Esophagus squamous epithelium (tissue), 5 donors: ENCODE data around the gene ST3GAL4. TPM values are rescaled to one million over a fixed set of nuclear protein-coding genes. Genes with fewer than 3 reads are reported as not detected.

Source experiments
- DNase-seq: peaks from one replicate; lab custom pipeline; 2025; lab: John Stamatoyannopoulos, UW
- H3K27ac ChIP-seq, 4 donors: fragments of 200-600 bp; sonication (generic); one replicate each; pipeline ENCODE4 v1.5.1; 2016 to 2019; ENCODE audit warnings: mild to moderate bottlenecking in 1 of 4
- H3K27me3 ChIP-seq, 4 donors: fragments of 200-600 bp; sonication (generic); 1 replicate in 3 of 4; 2 replicates in 1 of 4; pipeline versions ENCODE4 v1.5.1 to v1.6.0; 2017 to 2021; ENCODE audit warnings: antibody characterized with exemption in 1 of 4
- H3K36me3 ChIP-seq, 3 donors: fragments of 200-600 bp; sonication (generic); one replicate each; pipeline ENCODE4 v1.5.1; 2016 to 2019
- H3K4me1 ChIP-seq, 3 donors: fragments of 200-600 bp; sonication (generic); one replicate each; pipeline ENCODE4 v1.5.1; 2017 to 2019
- H3K4me3 ChIP-seq, 4 donors: fragments of 200-600 bp; sonication (generic); 1 replicate in 3 of 4; 2 replicates in 1 of 4; pipeline ENCODE4 v1.5.1; 2016 to 2019; ENCODE audit warnings: mild to moderate bottlenecking in 2 of 4, moderate library complexity in 1 of 4
- H3K9me3 ChIP-seq, 3 donors: fragments of 200-600 bp; sonication (generic); one replicate each; pipeline ENCODE4 v1.5.1; 2016 to 2019
- POLR2A ChIP-seq, 4 donors: fragments of 450-650 bp; IDR thresholded peaks; one replicate each; pipeline ENCODE4 v1.6.1; 2017; ENCODE audit warnings: antibody characterized with exemption in 4 of 4, mild to moderate bottlenecking in 4 of 4, moderate library complexity in 3 of 4
- WGBS, 2 donors: methylation state at CpG; one replicate each; pipeline ENCODE4 v1.1.5; 2018; 5-methylcytosine and 5-hydroxymethylcytosine counted together
- intact Hi-C: fragments of 100-400 bp; cut with DNase I; formaldehyde crosslinking; loops from one replicate; pipeline ENCODE4 v1.15.0; 2022
- total RNA-seq, 4 donors: library from RNA; depleted of rRNA; stranded (reverse); fragments of >200 nt; gene quantifications; one replicate each; pipeline ENCODE4 v1.1.0, GENCODE V29; 2016
- TF ChIP-seq, protein P1 (sequence below), 6 experiments: fragments of 450-650 bp in 4 of 6; fragments of 200-600 bp in 2 of 6; sonication (generic) in 2 of 6; IDR thresholded peaks; one replicate each; pipeline ENCODE4 v1.5.1; 2016 to 2019; ENCODE audit warnings: antibody characterized with exemption in 6 of 6, mild to moderate bottlenecking in 4 of 6, moderate library complexity in 4 of 6
- donor health status: DM: yes; HTN: yes; CAD: no.

Gene ST3GAL4
- total RNA-seq, 4 donors from 2014 or later = 31.0 to 110 (median 51.2) TPM

DNA sequence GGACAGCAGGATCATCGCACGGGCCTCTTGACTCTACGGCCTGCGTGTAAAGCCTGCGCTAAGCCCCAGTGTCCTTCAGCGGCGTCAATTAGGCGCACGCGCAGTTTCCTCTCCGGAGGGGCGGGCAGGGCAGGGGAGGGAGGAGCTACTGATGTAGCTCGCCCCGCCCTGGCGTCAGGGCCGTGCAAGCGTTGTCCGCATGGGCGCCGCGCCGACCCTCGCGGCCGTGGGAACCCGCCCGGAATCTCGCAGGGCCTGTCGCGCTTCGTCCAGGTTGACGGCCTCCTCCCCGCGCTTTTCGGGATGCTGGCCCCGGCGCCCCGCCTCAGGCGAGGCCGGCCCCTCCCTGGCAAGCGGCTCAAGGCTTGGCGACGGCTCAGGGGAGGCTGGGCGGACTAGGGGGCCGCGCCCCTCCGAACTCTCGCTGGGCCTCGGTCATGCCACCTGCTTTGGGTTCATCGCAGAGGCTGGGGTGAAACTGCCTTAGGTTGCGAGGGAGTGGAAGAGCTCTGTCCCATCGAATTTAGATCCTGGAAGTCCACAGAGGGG is 61.1 kb downstream of the ST3GAL4 start:
- peaks cover 29 to 89% (median 33%) of the 10 kb centered on the region in 3 donors for H3K4me1 ChIP-seq
- H3K9me3 ChIP-seq = no peaks in the 10 kb centered on the region
- H3K27ac ChIP-seq = peak overlapping the region; percentile 68 to 92 (median 87)
- TF ChIP-seq POLR2A (IDR thresholded peaks at IDR 0.05) = peak in 2 of 4 donors; percentile 24 to 40
- TF ChIP-seq, protein P1, sequence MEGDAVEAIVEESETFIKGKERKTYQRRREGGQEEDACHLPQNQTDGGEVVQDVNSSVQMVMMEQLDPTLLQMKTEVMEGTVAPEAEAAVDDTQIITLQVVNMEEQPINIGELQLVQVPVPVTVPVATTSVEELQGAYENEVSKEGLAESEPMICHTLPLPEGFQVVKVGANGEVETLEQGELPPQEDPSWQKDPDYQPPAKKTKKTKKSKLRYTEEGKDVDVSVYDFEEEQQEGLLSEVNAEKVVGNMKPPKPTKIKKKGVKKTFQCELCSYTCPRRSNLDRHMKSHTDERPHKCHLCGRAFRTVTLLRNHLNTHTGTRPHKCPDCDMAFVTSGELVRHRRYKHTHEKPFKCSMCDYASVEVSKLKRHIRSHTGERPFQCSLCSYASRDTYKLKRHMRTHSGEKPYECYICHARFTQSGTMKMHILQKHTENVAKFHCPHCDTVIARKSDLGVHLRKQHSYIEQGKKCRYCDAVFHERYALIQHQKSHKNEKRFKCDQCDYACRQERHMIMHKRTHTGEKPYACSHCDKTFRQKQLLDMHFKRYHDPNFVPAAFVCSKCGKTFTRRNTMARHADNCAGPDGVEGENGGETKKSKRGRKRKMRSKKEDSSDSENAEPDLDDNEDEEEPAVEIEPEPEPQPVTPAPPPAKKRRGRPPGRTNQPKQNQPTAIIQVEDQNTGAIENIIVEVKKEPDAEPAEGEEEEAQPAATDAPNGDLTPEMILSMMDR (IDR thresholded peaks at IDR 0.05) = peak in 1 of 6 experiments; percentile 7
- H3K4me3 ChIP-seq = peak overlapping the region; percentile 26 to 63 (median 45)
- peaks cover 0 to 18% (median 0%) of the 10 kb centered on the region in 3 donors for H3K36me3 ChIP-seq
- WGBS, 2 donors = 51% methylated on average over 2 of the region's 52 CpGs; no CpG with 5 or more reads in 1 of the 2 donors
- H3K27me3 ChIP-seq = no peaks in the 10 kb centered on the region
- DNase-seq = peak; percentile 42
- intact Hi-C loops = no loop called here

DNA sequence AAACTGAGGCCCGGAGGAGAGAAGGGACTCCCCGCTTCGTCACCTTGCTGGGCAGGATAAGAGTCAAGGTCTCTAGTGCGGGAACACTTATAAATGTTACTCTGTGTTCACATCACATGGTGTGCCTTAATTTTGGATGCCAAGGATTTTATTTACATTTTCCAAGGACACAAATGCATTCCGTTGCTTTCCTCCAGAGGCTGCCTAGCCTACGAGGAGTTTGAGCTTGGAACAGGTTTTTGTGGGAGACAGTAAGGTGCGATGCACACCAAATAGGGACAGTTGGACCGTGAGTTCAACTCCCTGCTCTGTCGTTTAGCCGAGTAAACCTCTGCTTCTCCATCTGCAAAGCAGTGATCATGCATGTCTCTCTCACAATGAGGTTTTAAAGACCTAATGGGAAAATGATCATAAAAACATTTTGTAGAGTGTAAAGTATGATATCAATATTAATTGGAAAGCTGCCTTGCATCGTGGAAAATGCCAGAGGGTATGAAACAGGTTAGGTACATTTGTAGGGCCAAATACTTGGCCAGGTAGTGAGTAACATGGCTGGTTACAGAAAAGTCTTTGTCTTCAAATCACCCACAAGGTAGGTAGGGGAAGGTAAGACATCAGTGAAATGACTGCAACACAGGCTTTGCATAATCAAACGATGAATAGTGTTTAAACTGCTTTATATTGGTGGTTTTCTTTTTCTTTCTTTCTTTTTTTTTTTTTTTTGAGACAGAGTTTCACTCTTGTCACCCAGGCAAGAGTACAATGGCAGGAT is 61.8 kb downstream of the ST3GAL4 start:
- Histone ChIP-seq H3K36me3 (peaks cover 0 to 18% (median 0%) of the 10 kb centered on the region in 3 donors), H3K4me3 (peak overlapping the region in 3 of 4 donors; percentile 41 to 63 (median 49)), H3K27me3 (no peaks in the 10 kb centered on the region), H3K4me1 (peaks cover 29 to 87% (median 33%) of the 10 kb centered on the region in 3 donors), H3K9me3 (no peaks in the 10 kb centered on the region), H3K27ac (peak overlapping the region; percentile 68 to 92 (median 87))
- 30 to 41% methylated on average over 11 to 12 of the region's 12 CpGs for WGBS, 2 donors
- TF ChIP-seq, protein P1 (IDR thresholded peaks at IDR 0.05) = no peak
- TF ChIP-seq POLR2A (IDR thresholded peaks at IDR 0.05) = no peak
- intact Hi-C loops = no loop called here
- no peak for DNase-seq

DNA sequence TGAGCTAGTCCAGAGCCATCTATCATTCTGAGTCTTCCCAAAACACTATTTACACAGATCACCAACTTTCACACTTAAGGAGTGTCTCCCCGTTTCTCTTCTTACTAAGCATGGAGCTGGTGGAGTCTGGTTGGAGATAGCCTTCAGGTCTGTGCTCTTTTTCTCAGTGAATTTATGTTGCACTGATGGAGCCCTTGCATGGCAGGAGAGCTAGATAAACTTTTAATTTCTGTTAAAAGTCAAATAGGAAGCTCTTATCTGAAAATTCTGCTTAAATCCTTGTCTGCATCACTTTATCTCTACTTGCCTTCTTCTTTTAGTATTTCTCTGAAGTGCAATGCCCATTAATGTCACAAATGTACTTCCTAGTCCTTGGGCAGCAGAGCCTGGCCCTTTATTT is 63.4 kb downstream of the ST3GAL4 start:
- DNase-seq = no peak
- H3K27ac ChIP-seq = peak overlapping the region in 2 of 4 donors; percentile 11 to 44
- no peak overlapping the region for H3K4me3 ChIP-seq
- peaks cover 0 to 4% (median 0%) of the 10 kb centered on the region in 4 donors for H3K27me3 ChIP-seq
- no peak for TF ChIP-seq POLR2A (IDR thresholded peaks at IDR 0.05)
- TF ChIP-seq, protein P1 (IDR thresholded peaks at IDR 0.05) = no peak
- intact Hi-C loops = no loop called here
- peaks cover 0 to 4% (median 0%) of the 10 kb centered on the region in 3 donors for H3K36me3 ChIP-seq
- peaks cover 29 to 73% (median 33%) of the 10 kb centered on the region in 3 donors for H3K4me1 ChIP-seq
- WGBS, 2 donors = 0% methylated on average over 1 of the region's 1 CpG
- no peaks in the 10 kb centered on the region for H3K9me3 ChIP-seq

DNA sequence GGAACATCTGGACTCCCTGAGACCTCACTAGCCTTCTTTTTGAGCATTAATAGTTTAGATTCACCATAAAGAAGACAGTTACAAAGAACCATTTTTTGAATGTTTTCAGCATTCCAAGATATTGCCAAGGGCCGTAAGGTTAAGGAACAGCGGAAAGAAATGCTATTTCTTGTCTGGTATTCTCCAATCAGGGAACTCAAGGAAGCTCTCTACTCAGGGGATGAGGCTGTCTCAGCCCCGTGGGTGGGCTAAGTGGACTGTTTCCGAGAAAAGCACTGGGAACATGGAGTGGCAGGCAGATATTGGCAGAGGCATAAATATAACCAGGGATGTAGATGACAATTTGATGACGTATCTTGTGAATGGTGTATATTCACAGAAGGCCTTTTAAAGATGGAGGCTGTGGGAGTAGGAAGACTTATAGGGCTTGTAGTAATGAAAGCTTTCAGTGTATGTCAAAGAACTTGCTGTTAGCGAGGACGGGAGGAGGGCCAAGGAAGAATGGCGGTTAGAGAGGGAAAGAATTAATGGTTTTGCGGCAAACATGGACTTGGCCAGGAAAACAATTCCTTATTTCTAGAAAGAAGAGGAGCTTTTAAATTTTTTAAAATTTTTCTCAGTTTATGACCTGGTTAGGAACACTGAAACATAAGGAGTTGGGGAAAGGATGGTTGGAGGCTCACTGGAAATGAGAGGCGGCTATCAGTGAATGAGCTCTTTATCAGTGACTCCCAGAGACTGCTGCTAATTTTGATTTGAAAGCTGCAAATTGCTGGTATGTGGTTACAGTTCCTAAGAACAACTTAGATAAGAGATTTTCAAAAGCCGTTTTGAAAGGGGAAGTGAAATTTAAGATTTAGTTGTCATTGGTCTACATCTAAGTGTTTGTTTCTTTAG is 64.6 kb downstream of the ST3GAL4 start:
- no peak overlapping the region for H3K4me3 ChIP-seq
- no peak for TF ChIP-seq POLR2A (IDR thresholded peaks at IDR 0.05)
- TF ChIP-seq, protein P1 (IDR thresholded peaks at IDR 0.05) = no peak
- H3K27ac ChIP-seq = peak overlapping the region in 3 of 4 donors; percentile 32 to 44 (median 42)
- intact Hi-C loops = no loop called here
- no peak for DNase-seq
- 62 to 71% methylated on average over 11 of the region's 11 CpGs for WGBS, 2 donors
- no peaks in the 10 kb centered on the region for H3K9me3 ChIP-seq
- H3K27me3 ChIP-seq = peaks cover 0 to 15% (median 0%) of the 10 kb centered on the region in 4 donors
- peaks cover 21 to 61% (median 22%) of the 10 kb centered on the region in 3 donors for H3K4me1 ChIP-seq
- H3K36me3 ChIP-seq = no peaks in the 10 kb centered on the region
